ENCODE results near the gene LARP4B.
A peak's percentile ranks its signal among the peaks of the same experiment; 100 is the strongest.

LARP4B gene

GRCh38 chr10:815338-816090, 116.0 kb downstream of the LARP4B start:
- Mint-ChIP-seq H3K9me3 (no peaks in the 10 kb centered on the region), H3K27me3 (no peaks in the 10 kb centered on the region), H3K4me3 (no peak overlapping the region), H3K36me3 (peaks cover 62% of the 10 kb centered on the region), H3K4me1 (no peaks in the 10 kb centered on the region), H3K27ac (no peak overlapping the region)
- no peak for DNase-seq
- CTCF ChIA-PET: no interaction called here

GRCh38 chr10:814536-815302, 116.8 kb downstream of the LARP4B start:
- H3K9me3 Mint-ChIP-seq: no peaks in the 10 kb centered on the region
- CTCF ChIA-PET: interaction anchor here (0.6 kb wide), 1 partner anchor 96 kb away, joined by 3 read pairs; no protein-coding TSS in a partner anchor
- no peak overlapping the region for H3K27ac Mint-ChIP-seq
- no peaks in the 10 kb centered on the region for H3K27me3 Mint-ChIP-seq
- H3K36me3 Mint-ChIP-seq: peaks cover 58% of the 10 kb centered on the region
- no peak overlapping the region for H3K4me3 Mint-ChIP-seq
- no peak for DNase-seq
- no peaks in the 10 kb centered on the region for H3K4me1 Mint-ChIP-seq

- CTCF ChIA-PET: interaction anchor here (0.9 to 1.5 kb wide), 2 partner anchors 10 to 27 kb away, joined by 3 read pairs; no protein-coding TSS in a partner anchor
- H3K9me3 Mint-ChIP-seq: no peaks in the 10 kb centered on the region
- peak overlapping the region; percentile 55 for H3K27ac Mint-ChIP-seq
- H3K4me3 Mint-ChIP-seq: no peak overlapping the region
- no peaks in the 10 kb centered on the region for H3K27me3 Mint-ChIP-seq
- peaks cover 60% of the 10 kb centered on the region for H3K36me3 Mint-ChIP-seq
- no peak for DNase-seq
- no peaks in the 10 kb centered on the region for H3K4me1 Mint-ChIP-seq
These were observed 118.2 kb downstream of the LARP4B start for GRCh38 chr10:813286-813685.

- Mint-ChIP-seq H3K27ac (peak overlapping the region; percentile 55), H3K9me3 (no peaks in the 10 kb centered on the region), H3K36me3 (peaks cover 60% of the 10 kb centered on the region), H3K4me1 (no peaks in the 10 kb centered on the region), H3K4me3 (no peak overlapping the region), H3K27me3 (no peaks in the 10 kb centered on the region)
- CTCF ChIA-PET: interaction anchor here (0.6 to 1.5 kb wide), 2 partner anchors 15 to 28 kb away, joined by 3 read pairs; no protein-coding TSS in a partner anchor
- DNase-seq: no peak
These were observed 118.7 kb downstream of the LARP4B start for GRCh38 chr10:812787-813186.

- H3K27me3 Mint-ChIP-seq: no peaks in the 10 kb centered on the region
- peaks cover 57% of the 10 kb centered on the region for H3K36me3 Mint-ChIP-seq
- H3K4me3 Mint-ChIP-seq: no peak overlapping the region
- no peaks in the 10 kb centered on the region for H3K4me1 Mint-ChIP-seq
- CTCF ChIA-PET: interaction anchor here (1.0 to 1.2 kb wide), 2 partner anchors 11 to 299 kb away, joined by 3 to 4 read pairs; no protein-coding TSS in a partner anchor
- H3K27ac Mint-ChIP-seq: no peak overlapping the region
- no peaks in the 10 kb centered on the region for H3K9me3 Mint-ChIP-seq
- no peak for DNase-seq
These were observed 119.9 kb downstream of the LARP4B start for GRCh38 chr10:811379-812175.

- no peaks in the 10 kb centered on the region for H3K27me3 Mint-ChIP-seq
- DNase-seq: no peak
- H3K4me3 Mint-ChIP-seq: no peak overlapping the region
- peaks cover 4% of the 10 kb centered on the region for H3K4me1 Mint-ChIP-seq
- CTCF ChIA-PET: interaction anchor here (0.7 kb wide), 1 partner anchor 1530 kb away, joined by 4 read pairs; no protein-coding TSS in a partner anchor
- no peak overlapping the region for H3K27ac Mint-ChIP-seq
- H3K9me3 Mint-ChIP-seq: no peaks in the 10 kb centered on the region
- peaks cover 55% of the 10 kb centered on the region for H3K36me3 Mint-ChIP-seq
These were observed 121.1 kb downstream of the LARP4B start for GRCh38 chr10:810351-810846.

- no peaks in the 10 kb centered on the region for H3K9me3 Mint-ChIP-seq
- H3K27ac Mint-ChIP-seq: no peak overlapping the region
- H3K36me3 Mint-ChIP-seq: peaks cover 49% of the 10 kb centered on the region
- H3K4me3 Mint-ChIP-seq: no peak overlapping the region
- H3K27me3 Mint-ChIP-seq: no peaks in the 10 kb centered on the region
- DNase-seq: no peak
- CTCF ChIA-PET: no interaction called here
- H3K4me1 Mint-ChIP-seq: peaks cover 7% of the 10 kb centered on the region
These were observed 121.7 kb downstream of the LARP4B start for GRCh38 chr10:809671-810350.

GRCh38 chr10:807958-808353, 123.5 kb downstream of the LARP4B start:
- H3K36me3 Mint-ChIP-seq: peaks cover 39% of the 10 kb centered on the region

GRCh38 chr10:807163-807957, 124.1 kb downstream of the LARP4B start:
- H3K27ac Mint-ChIP-seq: no peak overlapping the region
- H3K9me3 Mint-ChIP-seq: no peaks in the 10 kb centered on the region
- H3K4me3 Mint-ChIP-seq: no peak overlapping the region
- peaks cover 36% of the 10 kb centered on the region for H3K36me3 Mint-ChIP-seq
- CTCF ChIA-PET: no interaction called here
- peaks cover 16% of the 10 kb centered on the region for H3K4me1 Mint-ChIP-seq
- DNase-seq: no peak
- no peaks in the 10 kb centered on the region for H3K27me3 Mint-ChIP-seq

More at GRCh38 chr10:807958-808353, 123.5 kb downstream of the LARP4B start:
- CTCF ChIA-PET: no interaction called here
- Mint-ChIP-seq H3K4me1 (peaks cover 16% of the 10 kb centered on the region), H3K4me3 (no peak overlapping the region), H3K27ac (no peak overlapping the region), H3K27me3 (no peaks in the 10 kb centered on the region), H3K9me3 (no peaks in the 10 kb centered on the region)
- DNase-seq: no peak

GRCh38 chr10:806451-807162, 124.9 kb downstream of the LARP4B start:
- H3K27me3 Mint-ChIP-seq: no peaks in the 10 kb centered on the region
- H3K36me3 Mint-ChIP-seq: peaks cover 30% of the 10 kb centered on the region
- H3K4me1 Mint-ChIP-seq: peaks cover 16% of the 10 kb centered on the region
- CTCF ChIA-PET: no interaction called here
- H3K4me3 Mint-ChIP-seq: no peak overlapping the region
- no peaks in the 10 kb centered on the region for H3K9me3 Mint-ChIP-seq
- peak overlapping the region; percentile 74 for H3K27ac Mint-ChIP-seq
- DNase-seq: no peak

GRCh38 chr10:805620-806305, 125.7 kb downstream of the LARP4B start:
- no peak overlapping the region for H3K4me3 Mint-ChIP-seq
- H3K27ac Mint-ChIP-seq: peak overlapping the region; percentile 64
- DNase-seq: no peak
- H3K36me3 Mint-ChIP-seq: peaks cover 30% of the 10 kb centered on the region
- H3K4me1 Mint-ChIP-seq: peaks cover 16% of the 10 kb centered on the region
- CTCF ChIA-PET: no interaction called here
- H3K27me3 Mint-ChIP-seq: no peaks in the 10 kb centered on the region
- H3K9me3 Mint-ChIP-seq: no peaks in the 10 kb centered on the region

Measured in activated naive CD4-positive, alpha-beta T cell treated with anti-CD3 and anti-CD28 coated beads, Interleukin-2, amount 10 ng/mL, durations not matched to agents 7 days and 5 days (primary cell).